Smooth muscle cell (in vitro differentiated cells): ENCODE results near the gene ACKR4. TPM values are rescaled to one million over a fixed set of nuclear protein-coding genes. Genes with fewer than 3 reads are reported as not detected.

ENCODE experiments used
- DNase-seq: peaks from one replicate; lab custom pipeline; 2025; ENCODE audit not compliant: unreplicated experiment; lab: John Stamatoyannopoulos, UW
- H2AFZ ChIP-seq: fragments of 200-600 bp; sonication (generic); 2 replicates; pipeline ENCODE4 v1.6.0; 2016; ENCODE audit warnings: antibody characterized with exemption, low read depth, mild to moderate bottlenecking
- H3F3A ChIP-seq: fragments of 200-600 bp; sonication (generic); 2 replicates; pipeline ENCODE4 v1.6.0; 2017; ENCODE audit warnings: antibody characterized with exemption, low read depth
- H3K27ac ChIP-seq: fragments of 200-600 bp; sonication (generic); 2 replicates; pipeline ENCODE4 v1.5.1; 2016; ENCODE audit warnings: low read depth, mild to moderate bottlenecking
- H3K27me3 ChIP-seq: fragments of 200-600 bp; sonication (generic); 2 replicates; pipeline ENCODE4 v1.6.1; 2016; ENCODE audit warnings: low read depth, mild to moderate bottlenecking
- H3K36me3 ChIP-seq: fragments of 200-600 bp; sonication (generic); 2 replicates; pipeline ENCODE4 v1.5.1; 2016; ENCODE audit warnings: low read depth
- H3K4me1 ChIP-seq: fragments of 200-600 bp; sonication (generic); 2 replicates; pipeline ENCODE4 v1.5.1; 2016; ENCODE audit warnings: low read depth
- H3K4me2 ChIP-seq: fragments of 200-600 bp; sonication (generic); 2 replicates; pipeline ENCODE4 v1.6.0; 2016; ENCODE audit warnings: mild to moderate bottlenecking
- H3K4me3 ChIP-seq: fragments of 200-600 bp; sonication (generic); 2 replicates; pipeline ENCODE4 v1.5.1; 2016; ENCODE audit warnings: mild to moderate bottlenecking
- H3K79me2 ChIP-seq: fragments of 200-600 bp; sonication (generic); 2 replicates; pipeline ENCODE4 v1.6.0; 2016; ENCODE audit warnings: low read depth, mild to moderate bottlenecking
- H3K9ac ChIP-seq: fragments of 200-600 bp; sonication (generic); 2 replicates; pipeline ENCODE4 v1.6.0; 2016; ENCODE audit warnings: low read depth
- H3K9me3 ChIP-seq: fragments of 200-600 bp; sonication (generic); replicated peaks from 2 replicates; pipeline ENCODE4 v1.5.1; 2016; ENCODE audit warnings: low read depth
- H4K20me1 ChIP-seq: fragments of 200-600 bp; sonication (generic); 2 replicates; pipeline ENCODE4 v1.6.0; 2016; ENCODE audit warnings: low read depth
- CTCF ChIP-seq: fragments of 200-600 bp; sonication (generic); IDR thresholded peaks from 2 replicates; pipeline ENCODE4 v1.5.1; 2017; ENCODE audit warnings: borderline replicate concordance, mild to moderate bottlenecking, antibody characterized with exemption; ENCODE audit not compliant: insufficient read depth, poor library complexity, severe bottlenecking
- WGBS: methylation state at CpG from one replicate; pipeline ENCODE4 v1.1.7; 2016; ENCODE audit warnings: low lambda C conversion rate; 5-methylcytosine and 5-hydroxymethylcytosine counted together
- polyA plus RNA-seq: library from polyadenylated mRNA; unstranded; fragments of >200 nt; fragmentation: Nextera tagmentation; extraction: Ambion mirVana; gene quantifications from 2 replicates; pipeline ENCODE4 v1.2.1, GENCODE V29; 2016
- total RNA-seq: library from RNA; depleted of rRNA; stranded (reverse); fragments of >200 nt; gene quantifications from 2 replicates; pipeline ENCODE4 v1.2.3, GENCODE V29; 2014

Gene ACKR4
- total and polyA plus RNA-seq, 2 experiments from 2014 or later = not detected

DNA sequence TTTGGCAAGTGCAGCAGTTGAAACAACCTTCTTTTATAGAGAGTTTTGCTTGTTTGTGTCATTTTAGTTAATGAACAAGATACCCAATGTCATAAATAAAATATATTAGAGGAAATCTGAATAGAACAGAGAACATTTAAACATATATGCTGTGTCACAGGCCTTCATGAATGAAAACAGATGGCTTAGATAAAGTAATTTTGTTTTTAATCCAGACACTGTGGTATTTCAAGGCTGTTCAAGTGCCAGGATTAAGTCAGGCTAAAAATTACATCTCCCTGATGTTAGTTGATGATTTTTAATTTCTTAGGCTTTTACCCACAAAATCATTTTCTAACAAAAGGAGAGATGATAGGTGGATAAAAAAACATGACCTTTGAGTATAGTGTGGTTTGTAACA is 4.9 kb upstream of the ACKR4 start:
- no peak overlapping the region for H3K27ac ChIP-seq
- no peak overlapping the region for H3K4me2 ChIP-seq
- no peaks in the 10 kb centered on the region for H3F3A ChIP-seq
- DNase-seq = no peak
- no peak overlapping the region for H3K9ac ChIP-seq
- H3K4me3 ChIP-seq = no peak overlapping the region
- H3K4me1 ChIP-seq = peaks cover 16% of the 10 kb centered on the region
- H3K27me3 ChIP-seq = no peaks in the 10 kb centered on the region
- H3K9me3 ChIP-seq = no peaks in the 10 kb centered on the region
- TF ChIP-seq CTCF = no peak
- no peaks in the 10 kb centered on the region for H4K20me1 ChIP-seq
- H3K79me2 ChIP-seq = no peaks in the 10 kb centered on the region
- H3K36me3 ChIP-seq = no peaks in the 10 kb centered on the region
- H2AFZ ChIP-seq = no peak overlapping the region

DNA sequence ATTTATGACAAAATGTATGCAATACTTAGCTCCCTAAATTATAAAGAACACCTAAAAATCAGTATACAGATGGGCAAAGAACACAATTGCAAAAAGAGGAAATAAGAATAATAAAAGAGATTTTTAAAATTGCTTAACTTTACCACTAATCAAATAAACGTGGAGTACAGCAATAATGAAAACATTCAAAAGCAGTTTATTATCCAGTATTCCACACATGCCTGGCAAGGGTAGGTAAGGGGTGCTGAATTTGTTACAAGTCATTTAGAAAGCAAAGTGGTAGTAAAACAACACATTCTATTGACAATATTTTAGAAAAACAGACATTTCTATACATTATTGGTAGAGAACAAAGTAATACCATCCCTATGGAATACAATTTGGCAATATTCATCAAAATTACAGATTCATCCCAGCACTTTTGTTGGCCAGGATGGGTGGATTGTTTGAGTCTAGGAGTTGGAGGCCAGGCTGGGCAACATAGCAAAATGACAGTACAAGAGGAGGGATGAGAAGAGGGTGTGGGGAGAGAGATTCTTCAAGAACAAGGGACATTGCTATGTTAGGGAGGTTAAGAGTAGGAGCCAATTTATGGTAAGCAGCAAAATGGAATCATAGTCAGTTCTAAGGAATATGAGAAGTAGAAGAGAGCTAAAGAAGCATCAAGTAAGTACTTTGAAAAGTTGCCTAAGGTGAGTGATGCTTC is 3.7 kb upstream of the ACKR4 start:
- Histone ChIP-seq H3K4me3 (no peak overlapping the region), H4K20me1 (no peaks in the 10 kb centered on the region), H3K79me2 (no peaks in the 10 kb centered on the region), H3K4me1 (peaks cover 16% of the 10 kb centered on the region), H3K9ac (peak overlapping the region; percentile 57), H3K27me3 (no peaks in the 10 kb centered on the region), H2AFZ (peak overlapping the region; percentile 6), H3K9me3 (no peaks in the 10 kb centered on the region), H3K27ac (peak overlapping the region; percentile 93), H3K4me2 (peak overlapping the region; percentile 75), H3F3A (no peaks in the 10 kb centered on the region), H3K36me3 (no peaks in the 10 kb centered on the region)
- DNase-seq = no peak
- 87% methylated on average over 1 of the region's 1 CpG for WGBS
- TF ChIP-seq CTCF = no peak

GRCh38 chr3:132593947-132594323 is 3.1 kb upstream of the ACKR4 start:
- H4K20me1 ChIP-seq = no peaks in the 10 kb centered on the region
- DNase-seq = no peak
- no peak overlapping the region for H3K4me3 ChIP-seq
- no peaks in the 10 kb centered on the region for H3F3A ChIP-seq
- no peaks in the 10 kb centered on the region for H3K36me3 ChIP-seq
- H3K9ac ChIP-seq = peak overlapping the region; percentile 57
- H3K79me2 ChIP-seq = no peaks in the 10 kb centered on the region
- H3K27me3 ChIP-seq = no peaks in the 10 kb centered on the region
- peak overlapping the region; percentile 75 for H3K4me2 ChIP-seq
- H3K4me1 ChIP-seq = peaks cover 16% of the 10 kb centered on the region
- TF ChIP-seq CTCF = no peak
- WGBS = 24% methylated on average over 3 of the region's 3 CpGs
- no peaks in the 10 kb centered on the region for H3K9me3 ChIP-seq
- peak overlapping the region; percentile 93 for H3K27ac ChIP-seq
- peak overlapping the region; percentile 6 for H2AFZ ChIP-seq

- no peak for TF ChIP-seq CTCF
- peaks cover 16% of the 10 kb centered on the region for H3K4me1 ChIP-seq
- no peak overlapping the region for H3K4me3 ChIP-seq
- peak overlapping the region; percentile 93 for H3K27ac ChIP-seq
- no peaks in the 10 kb centered on the region for H3K79me2 ChIP-seq
- peak overlapping the region; percentile 32 for H3K9ac ChIP-seq
- no peaks in the 10 kb centered on the region for H4K20me1 ChIP-seq
- no peaks in the 10 kb centered on the region for H3F3A ChIP-seq
- no peak for DNase-seq
- no peaks in the 10 kb centered on the region for H3K36me3 ChIP-seq
- no peak overlapping the region for H2AFZ ChIP-seq
- H3K4me2 ChIP-seq = peak overlapping the region; percentile 75
- no peaks in the 10 kb centered on the region for H3K27me3 ChIP-seq
- no peaks in the 10 kb centered on the region for H3K9me3 ChIP-seq
Measured at GRCh38 chr3:132594498-132594897, 2.6 kb upstream of the ACKR4 start.
